ENCODE data around the gene PAPPA2. TPM values are rescaled to one million over a fixed set of nuclear protein-coding genes. Genes with fewer than 3 reads are reported as not detected.

The PAPPA2 gene
- total RNA-seq, 4 donors from 2014 or later: 0.35 to 32.2 (median 1.1) TPM

GRCh38 chr1:176863613-176864012 is 400.6 kb downstream of the PAPPA2 start:
- H3K36me3 ChIP-seq: no peaks in the 10 kb centered on the region
- TF ChIP-seq POLR2A (IDR thresholded peaks at IDR 0.05): no peak
- H3K4me3 ChIP-seq: no peak overlapping the region
- H3K27me3 ChIP-seq: no peaks in the 10 kb centered on the region
- no peaks in the 10 kb centered on the region for H3K9me3 ChIP-seq
- no peaks in the 10 kb centered on the region for H3K4me1 ChIP-seq
- no peak overlapping the region for H3K27ac ChIP-seq
- DNase-seq: no peak

- no peaks in the 10 kb centered on the region for H3K4me1 ChIP-seq
- H3K27ac ChIP-seq: no peak overlapping the region
- TF ChIP-seq POLR2A (IDR thresholded peaks at IDR 0.05): no peak
- H3K4me3 ChIP-seq: no peak overlapping the region
- no peaks in the 10 kb centered on the region for H3K27me3 ChIP-seq
- no peaks in the 10 kb centered on the region for H3K36me3 ChIP-seq
- H3K9me3 ChIP-seq: no peaks in the 10 kb centered on the region
- no peak for DNase-seq
These were observed 401.2 kb downstream of the PAPPA2 start for GRCh38 chr1:176864211-176864610.

- no peak for DNase-seq
- Histone ChIP-seq H3K27me3 (no peaks in the 10 kb centered on the region), H3K4me3 (no peak overlapping the region), H3K4me1 (no peaks in the 10 kb centered on the region), H3K36me3 (no peaks in the 10 kb centered on the region), H3K9me3 (no peaks in the 10 kb centered on the region), H3K27ac (no peak overlapping the region)
- TF ChIP-seq POLR2A (IDR thresholded peaks at IDR 0.05) (no peak), CTCF (IDR thresholded peaks at IDR 0.05) (no peak)
These were observed 403.2 kb downstream of the PAPPA2 start for GRCh38 chr1:176866011-176866714.

- Histone ChIP-seq H3K4me1 (no peaks in the 10 kb centered on the region), H3K9me3 (no peaks in the 10 kb centered on the region), H3K27me3 (no peaks in the 10 kb centered on the region), H3K27ac (no peak overlapping the region), H3K36me3 (no peaks in the 10 kb centered on the region), H3K4me3 (no peak overlapping the region)
- no peak for TF ChIP-seq POLR2A (IDR thresholded peaks at IDR 0.05)
- no peak for TF ChIP-seq CTCF (IDR thresholded peaks at IDR 0.05)
- DNase-seq: no peak
These were observed 406.6 kb downstream of the PAPPA2 start for GRCh38 chr1:176869577-176869976.

GRCh38 chr1:176876966-176877515 is 414.1 kb downstream of the PAPPA2 start:
- no peak overlapping the region for H3K27ac ChIP-seq
- H3K36me3 ChIP-seq: no peaks in the 10 kb centered on the region
- TF ChIP-seq CTCF (IDR thresholded peaks at IDR 0.05) (no peak), POLR2A (IDR thresholded peaks at IDR 0.05) (no peak)
- no peak overlapping the region for H3K4me3 ChIP-seq
- H3K27me3 ChIP-seq: no peaks in the 10 kb centered on the region
- no peak for DNase-seq
- no peaks in the 10 kb centered on the region for H3K4me1 ChIP-seq
- no peaks in the 10 kb centered on the region for H3K9me3 ChIP-seq

- H3K4me3 ChIP-seq: no peak overlapping the region
These were observed 414.6 kb downstream of the PAPPA2 start for GRCh38 chr1:176877557-176877956.

More at GRCh38 chr1:176877557-176877956, 414.6 kb downstream of the PAPPA2 start:
- Histone ChIP-seq H3K27me3 (no peaks in the 10 kb centered on the region), H3K4me1 (no peaks in the 10 kb centered on the region), H3K27ac (no peak overlapping the region), H3K9me3 (no peaks in the 10 kb centered on the region), H3K36me3 (no peaks in the 10 kb centered on the region)
- DNase-seq: no peak
- TF ChIP-seq POLR2A (IDR thresholded peaks at IDR 0.05) (no peak), CTCF (IDR thresholded peaks at IDR 0.05) (no peak)
